OCI-LY7 (cell line): Measurements from ENCODE around the gene GPD2.

Experiments used
- EZH2phosphoT487 ChIP-seq: fragments of 200-600 bp; sonication (generic); IDR thresholded peaks from 2 replicates; pipeline ENCODE4 v1.6.1; 2018; ENCODE audit warnings: low read depth, borderline replicate concordance, mild to moderate bottlenecking, mixed run types, antibody characterized with exemption, low read length, moderate library complexity, mixed read lengths
- TF ChIP-seq, protein P1 (sequence below): fragments of 200-600 bp; sonication (generic); conservative IDR thresholded peaks from 2 replicates; pipeline ENCODE4 v1.5.1; 2014; ENCODE audit warnings: mild to moderate bottlenecking, antibody characterized with exemption, low read length, moderate library complexity, mixed read lengths

DNA sequence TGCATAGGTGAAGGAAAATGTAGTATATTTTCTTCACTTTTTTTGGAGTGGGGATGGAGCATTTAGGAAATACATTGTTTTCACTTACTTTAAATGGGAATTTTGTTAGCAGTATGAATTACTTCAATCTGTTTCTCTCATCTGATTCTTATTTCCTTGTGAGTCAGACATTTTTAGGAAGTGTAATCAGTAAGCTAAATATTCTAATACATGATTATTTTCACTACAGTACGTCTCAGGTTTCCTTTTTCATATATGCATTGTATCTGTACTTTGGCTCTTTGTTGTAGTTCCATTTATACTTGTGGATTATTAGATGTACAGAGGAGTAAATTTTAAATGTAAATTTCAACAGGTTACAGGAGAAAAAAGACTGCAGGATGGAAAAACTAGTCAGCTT is 27.9 kb downstream of the GPD2 start:
- TF ChIP-seq, protein P1, sequence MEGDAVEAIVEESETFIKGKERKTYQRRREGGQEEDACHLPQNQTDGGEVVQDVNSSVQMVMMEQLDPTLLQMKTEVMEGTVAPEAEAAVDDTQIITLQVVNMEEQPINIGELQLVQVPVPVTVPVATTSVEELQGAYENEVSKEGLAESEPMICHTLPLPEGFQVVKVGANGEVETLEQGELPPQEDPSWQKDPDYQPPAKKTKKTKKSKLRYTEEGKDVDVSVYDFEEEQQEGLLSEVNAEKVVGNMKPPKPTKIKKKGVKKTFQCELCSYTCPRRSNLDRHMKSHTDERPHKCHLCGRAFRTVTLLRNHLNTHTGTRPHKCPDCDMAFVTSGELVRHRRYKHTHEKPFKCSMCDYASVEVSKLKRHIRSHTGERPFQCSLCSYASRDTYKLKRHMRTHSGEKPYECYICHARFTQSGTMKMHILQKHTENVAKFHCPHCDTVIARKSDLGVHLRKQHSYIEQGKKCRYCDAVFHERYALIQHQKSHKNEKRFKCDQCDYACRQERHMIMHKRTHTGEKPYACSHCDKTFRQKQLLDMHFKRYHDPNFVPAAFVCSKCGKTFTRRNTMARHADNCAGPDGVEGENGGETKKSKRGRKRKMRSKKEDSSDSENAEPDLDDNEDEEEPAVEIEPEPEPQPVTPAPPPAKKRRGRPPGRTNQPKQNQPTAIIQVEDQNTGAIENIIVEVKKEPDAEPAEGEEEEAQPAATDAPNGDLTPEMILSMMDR: no peak
- no peak for TF ChIP-seq EZH2phosphoT487
